H1 (cell line): ENCODE measurements around the gene GOLGB1. TPM values are rescaled to one million over a fixed set of nuclear protein-coding genes. Genes with fewer than 3 reads are reported as not detected.

ENCODE experiments used
- CTCF ChIA-PET: fragments of 300-600 bp; sonication (Branson Sonifier 250); formaldehyde crosslinking; loops from one replicate; lab custom pipeline; 2021; ENCODE audit not compliant: partially characterized antibody; lab: Charles Lee
- POLR2A ChIA-PET: fragments of 300-600 bp; sonication (Branson Sonifier 250); formaldehyde crosslinking; loops from one replicate; lab custom pipeline; 2021; ENCODE audit warnings: inconsistent platforms; ENCODE audit not compliant: partially characterized antibody; lab: Charles Lee
- DNase-seq, 2 experiments: peaks; one replicate each; pipeline versions ENCODE4 v3.0.0 to v3.0.0-alpha.2; 2010 to 2022; ENCODE audit warnings: low spot score in 2 of 2, low read depth in 1 of 2, mixed read lengths in 1 of 2
- FAIRE-seq: peaks from 2 replicates; lab custom pipeline; 2011; peaks lifted over from hg19 to GRCh38; lab: Jason Lieb, UNC
- H2AFZ ChIP-seq: 2 replicates; pipeline ENCODE4 v1.8.1; 2012; ENCODE audit warnings: low read length, inconsistent platforms
- H2AK5ac ChIP-seq: 2 replicates; pipeline ENCODE4 v1.6.1; 2013; ENCODE audit warnings: low read depth, low read length
- H2BK120ac ChIP-seq: replicated peaks from 2 replicates; pipeline ENCODE3; 2013; ENCODE audit warnings: low read depth, low read length, inconsistent platforms
- H2BK12ac ChIP-seq: 2 replicates; pipeline ENCODE4 v1.6.1; 2013; ENCODE audit warnings: low read depth, low read length
- H2BK15ac ChIP-seq: 2 replicates; pipeline ENCODE4 v1.6.1; 2013; ENCODE audit warnings: low read length
- H2BK20ac ChIP-seq: 2 replicates; pipeline ENCODE4 v1.6.1; 2013; ENCODE audit warnings: low read length
- H2BK5ac ChIP-seq: 2 replicates; pipeline ENCODE4 v1.6.1; 2013; ENCODE audit warnings: low read depth, low read length
- H3K14ac ChIP-seq: 2 replicates; pipeline ENCODE4 v1.6.1; 2013; ENCODE audit warnings: inconsistent platforms; ENCODE audit not compliant: insufficient read length
- H3K18ac ChIP-seq: 2 replicates; pipeline ENCODE4 v1.6.1; 2013; ENCODE audit warnings: low read length; ENCODE audit errors: extremely low read depth
- H3K23ac ChIP-seq: 2 replicates; pipeline ENCODE4 v1.6.1; 2013; ENCODE audit warnings: inconsistent platforms; ENCODE audit not compliant: insufficient read length
- H3K23me2 ChIP-seq: 2 replicates; pipeline ENCODE4 v1.6.1; 2013; ENCODE audit warnings: low read depth, low read length
- H3K27ac ChIP-seq: 2 replicates; pipeline ENCODE4 v1.6.1; 2011; ENCODE audit warnings: low read depth, low read length, inconsistent platforms
- H3K27me3 ChIP-seq, 4 experiments: replicated peaks in 1 of 4; 1 replicate in 1 of 4; 2 replicates in 3 of 4; pipeline versions ENCODE4 v1.6.1 to v1.8.1; 2011 to 2013; ENCODE audit warnings: low read length in 3 of 4, mild to moderate bottlenecking in 3 of 4, inconsistent platforms in 2 of 4, mixed read lengths in 2 of 4, moderate library complexity in 1 of 4; ENCODE audit not compliant: control insufficient read depth in 3 of 4, insufficient read depth in 3 of 4; ENCODE audit errors: extremely low read depth in 1 of 4
- H3K36me3 ChIP-seq, 4 experiments: 2 replicates each; pipeline versions ENCODE4 v1.6.1 to v1.8.1; 2011 to 2013; ENCODE audit warnings: mild to moderate bottlenecking in 4 of 4, low read length in 3 of 4, moderate library complexity in 2 of 4, control low read depth in 1 of 4, inconsistent platforms in 1 of 4; ENCODE audit not compliant: insufficient read depth in 4 of 4, control insufficient read depth in 2 of 4
- H3K4ac ChIP-seq: replicated peaks from 2 replicates; pipeline ENCODE3; 2013; ENCODE audit warnings: low read length, low read depth, mixed read lengths, inconsistent platforms; ENCODE audit not compliant: insufficient read length
- H3K4me1 ChIP-seq, 4 experiments: replicated peaks in 1 of 4; 1 replicate in 1 of 4; 2 replicates in 3 of 4; pipeline versions ENCODE4 v1.6.1 to v1.8.1; 2011 to 2013; ENCODE audit warnings: low read length in 3 of 4, inconsistent platforms in 2 of 4, mixed read lengths in 1 of 4; ENCODE audit not compliant: insufficient read depth in 4 of 4, control insufficient read depth in 3 of 4
- H3K4me2 ChIP-seq, 2 experiments: 2 replicates each; pipeline versions ENCODE4 v1.6.1 to v1.8.1; 2011 to 2013; ENCODE audit warnings: low read depth in 2 of 2, low read length in 2 of 2, control low read depth in 1 of 2, inconsistent platforms in 1 of 2, mild to moderate bottlenecking in 1 of 2; ENCODE audit not compliant: insufficient read depth in 1 of 2
- H3K4me3 ChIP-seq, 4 experiments: fragments of 200-600, 300-600 bp in 1 of 4; sonication (generic), shearing (Covaris generic), sonication (Bioruptor Twin) in 1 of 4; 2 replicates each; pipeline versions ENCODE4 v1.5.1 to v1.8.1; 2011 to 2016; ENCODE audit warnings: low read length in 4 of 4, low read depth in 3 of 4, control low read depth in 2 of 4, inconsistent platforms in 2 of 4, mild to moderate bottlenecking in 2 of 4, mixed read lengths in 1 of 4, moderate library complexity in 1 of 4; ENCODE audit not compliant: insufficient read depth in 2 of 4; ENCODE audit errors: extremely low read depth in 1 of 4
- H3K56ac ChIP-seq: replicated peaks from 2 replicates; pipeline ENCODE3; 2013; ENCODE audit warnings: low read depth, mild to moderate bottlenecking, mixed read lengths, low read length, inconsistent platforms; ENCODE audit not compliant: insufficient read length
- H3K79me1 ChIP-seq: 2 replicates; pipeline ENCODE4 v1.6.1; 2013; ENCODE audit warnings: low read depth, low read length, control low read depth
- H3K79me2 ChIP-seq, 2 experiments: 2 replicates each; pipeline versions ENCODE4 v1.6.1 to v1.8.1; 2012 to 2013; ENCODE audit warnings: low read length in 2 of 2, mild to moderate bottlenecking in 2 of 2, inconsistent platforms in 1 of 2; ENCODE audit not compliant: insufficient read depth in 2 of 2, control insufficient read depth in 1 of 2
- H3K9ac ChIP-seq, 4 experiments: replicated peaks in 1 of 4; 1 replicate in 1 of 4; 2 replicates in 3 of 4; pipeline versions ENCODE4 v1.6.1 to v1.8.1; 2011 to 2013; ENCODE audit warnings: low read depth in 3 of 4, low read length in 3 of 4, control low read depth in 2 of 4, mild to moderate bottlenecking in 2 of 4, moderate library complexity in 2 of 4, inconsistent platforms in 1 of 4; ENCODE audit errors: extremely low read depth in 1 of 4
- H3K9me3 ChIP-seq, 2 experiments: 2 replicates each; pipeline versions ENCODE4 v1.6.1 to v1.8.1; 2012 to 2013; ENCODE audit warnings: mild to moderate bottlenecking in 2 of 2, moderate library complexity in 2 of 2, control low read depth in 1 of 2, inconsistent platforms in 1 of 2, low read depth in 1 of 2, low read length in 1 of 2, mixed read lengths in 1 of 2; ENCODE audit not compliant: insufficient read depth in 2 of 2
- H4K20me1 ChIP-seq, 2 experiments: replicated peaks in 1 of 2; 2 replicates each; pipeline versions ENCODE3 to v1.8.1; 2011 to 2013; ENCODE audit warnings: inconsistent platforms in 2 of 2, low read length in 2 of 2, mild to moderate bottlenecking in 1 of 2; ENCODE audit not compliant: insufficient read depth in 2 of 2, control insufficient read depth in 1 of 2
- H4K5ac ChIP-seq: 2 replicates; pipeline ENCODE4 v1.6.1; 2013; ENCODE audit warnings: low read length, low read depth, mixed read lengths, inconsistent platforms; ENCODE audit not compliant: insufficient read length
- H4K8ac ChIP-seq: 2 replicates; pipeline ENCODE4 v1.8.0; 2013; ENCODE audit warnings: mild to moderate bottlenecking, moderate library complexity, low read length, inconsistent platforms; ENCODE audit not compliant: insufficient read depth; ENCODE audit errors: extremely low read depth
- H4K91ac ChIP-seq: replicated peaks from 2 replicates; pipeline ENCODE3; 2013; ENCODE audit warnings: low read length, mixed read lengths, inconsistent platforms; ENCODE audit not compliant: insufficient read length
- CEBPB ChIP-seq: IDR thresholded peaks from 2 replicates; pipeline ENCODE4 v1.6.1; 2012; ENCODE audit warnings: low read depth, low read length
- CREB1 ChIP-seq: IDR thresholded peaks from 2 replicates; pipeline ENCODE4 v1.6.1; 2012; ENCODE audit warnings: inconsistent platforms
- E2F6 ChIP-seq: IDR thresholded peaks from 2 replicates; pipeline ENCODE4 v1.6.1; 2012; ENCODE audit warnings: inconsistent platforms
- EP300 ChIP-seq, 2 experiments: IDR thresholded peaks; 1 replicate in 1 of 2; 2 replicates in 1 of 2; pipeline ENCODE4 v1.6.1; 2011 to 2012; ENCODE audit warnings: low read depth in 2 of 2, low read length in 2 of 2, mild to moderate bottlenecking in 2 of 2, borderline replicate concordance in 1 of 2, inconsistent platforms in 1 of 2, moderate library complexity in 1 of 2
- EZH2 ChIP-seq: fragments of 200-600 bp; sonication (generic); IDR thresholded peaks from 2 replicates; pipeline ENCODE4 v1.7.1; 2012; ENCODE audit warnings: low read depth, mild to moderate bottlenecking, moderate library complexity, low read length, inconsistent platforms; ENCODE audit not compliant: severe bottlenecking
- HDAC2 ChIP-seq, 2 experiments: fragments of 300-600 bp in 1 of 2; sonication (generic) in 1 of 2; IDR thresholded peaks; 2 replicates each; pipeline ENCODE4 v1.6.1; 2011 to 2012; ENCODE audit warnings: low read depth in 2 of 2, low read length in 2 of 2, mild to moderate bottlenecking in 2 of 2, moderate library complexity in 2 of 2, borderline replicate concordance in 1 of 2, inconsistent platforms in 1 of 2
- POLR2A ChIP-seq, 2 experiments: IDR thresholded peaks; 1 replicate in 1 of 2; 2 replicates in 1 of 2; pipeline ENCODE4 v1.6.1; 2011; ENCODE audit warnings: low read depth in 2 of 2, low read length in 2 of 2, mild to moderate bottlenecking in 2 of 2; ENCODE audit errors: control extremely low read depth in 1 of 2
- POLR2AphosphoS5 ChIP-seq: IDR thresholded peaks from 2 replicates; pipeline ENCODE4 v1.6.1; 2011; ENCODE audit warnings: low read depth, low read length
- RNF2 ChIP-seq: fragments of 200-900, 300-1000 bp; sonication (generic); IDR thresholded peaks from 2 replicates; pipeline ENCODE4 v1.7.1; 2016; ENCODE audit warnings: borderline replicate concordance, low read depth, mild to moderate bottlenecking, antibody characterized with exemption, low read length; ENCODE audit not compliant: poor library complexity, severe bottlenecking; ENCODE audit errors: missing control alignments
- RXRA ChIP-seq: IDR thresholded peaks from 2 replicates; pipeline ENCODE4 v1.6.1; 2011; ENCODE audit warnings: low read depth, mild to moderate bottlenecking, low read length, moderate library complexity; ENCODE audit not compliant: insufficient read depth
- TAF7 ChIP-seq: optimal IDR thresholded peaks from 2 replicates; pipeline ENCODE3; 2011; ENCODE audit warnings: low read depth, mild to moderate bottlenecking, inconsistent platforms, low read length, moderate library complexity, borderline replicate concordance
- TBP ChIP-seq: IDR thresholded peaks from 2 replicates; pipeline ENCODE4 v1.6.1; 2011; ENCODE audit warnings: low read depth, low read length, improper control_type of control experiment
- ZNF274 ChIP-seq: IDR thresholded peaks from 2 replicates; pipeline ENCODE4 v1.7.0; 2012; ENCODE audit warnings: low read length, borderline replicate concordance; ENCODE audit errors: extremely low read depth
- WGBS, 2 experiments: shearing (Covaris generic) in 1 of 2; methylation state at CpG; one replicate each; pipeline versions ENCODE4 v1.1.6 to v1.1.7; 2013 to 2015; ENCODE audit warnings: low lambda C conversion rate in 2 of 2, mixed read lengths in 2 of 2, inconsistent platforms in 1 of 2, low coverage in 1 of 2, missing lambda C conversion rate in 1 of 2; ENCODE audit not compliant: insufficient replicate concordance in 2 of 2, insufficient coverage in 1 of 2, insufficient read length in 1 of 2; ENCODE audit errors: extremely low coverage in 1 of 2, missing lambda C conversion rate in 1 of 2; 5-methylcytosine and 5-hydroxymethylcytosine counted together
- polyA plus RNA-seq, 7 experiments: library from polyadenylated mRNA; depleted of rRNA in 3 of 7; stranded (reverse) in 5 of 7; unstranded in 2 of 7; fragments of >200 nt in 5 of 7; fragments of 200-250 nt in 2 of 7; gene quantifications; 1 replicate in 5 of 7; 2 replicates in 1 of 7; 4 replicates in 1 of 7; pipeline versions ENCODE4 v1.2.1 to v1.2.3, GENCODE V29; 2011 to 2013; ENCODE audit warnings: missing spikeins in 2 of 7, mixed read lengths in 2 of 7
- total RNA-seq: library from RNA; stranded (reverse); fragmentation: NEBNext Ultra II Directional; extraction: Animal tissue kit (Norgen Biotek cat#: 25700); gene quantifications from 2 replicates; pipeline ENCODE4 v1.2.1, GENCODE V29; 2021

Gene GOLGB1
- total and polyA plus RNA-seq, 2 of the 8 experiments (the other 6 are each of a cell fraction or from before 2014, with no cell fraction given), result 5.9 to 28.5 TPM

GRCh38 chr3:121627622-121628021 lies 121.9 kb downstream of the GOLGB1 start:
- no peak overlapping the region for H3K9ac ChIP-seq
- H3K79me1 ChIP-seq, result no peaks in the 10 kb centered on the region
- no peak overlapping the region for H3K4me2 ChIP-seq
- H4K5ac ChIP-seq, result no peak overlapping the region
- H3K18ac ChIP-seq, result no peak overlapping the region
- no peak overlapping the region for H2BK15ac ChIP-seq
- ChIA-PET CTCF (no interaction called here), POLR2A (interaction anchor here (0.6 to 1.0 kb wide), 2 partner anchors 32 to 34 kb away, joined by 3 to 4 read pairs; partner anchors contain the start of gene FBXO40)
- H2AK5ac ChIP-seq, result no peak overlapping the region
- no peak overlapping the region for H3K23ac ChIP-seq
- no peaks in the 10 kb centered on the region for H3K23me2 ChIP-seq
- peaks cover 0 to 4% (median 0%) of the 10 kb centered on the region in 4 experiments; a peak in 2 of 7 replicates for H3K4me1 ChIP-seq
- H3K27me3 ChIP-seq, result no peaks in the 10 kb centered on the region
- no peak overlapping the region for H2BK20ac ChIP-seq
- H3K4ac ChIP-seq, result no peak overlapping the region
- H3K36me3 ChIP-seq, result no peaks in the 10 kb centered on the region
- no peaks in the 10 kb centered on the region for H4K20me1 ChIP-seq
- no peak overlapping the region for H3K56ac ChIP-seq
- H3K9me3 ChIP-seq, result no peaks in the 10 kb centered on the region
- no peak overlapping the region for H4K8ac ChIP-seq
- FAIRE-seq (no peak), DNase-seq (no peak)
- H3K27ac ChIP-seq, result no peak overlapping the region
- H4K91ac ChIP-seq, result no peak overlapping the region
- H3K79me2 ChIP-seq, result no peaks in the 10 kb centered on the region
- H3K14ac ChIP-seq, result no peak overlapping the region
- no peak overlapping the region for H2AFZ ChIP-seq
- H2BK120ac ChIP-seq, result no peak overlapping the region
- H3K4me3 ChIP-seq, result no peak overlapping the region
- H2BK5ac ChIP-seq, result no peak overlapping the region
- H2BK12ac ChIP-seq, result no peak overlapping the region
- 57% methylated on average over 3 of the region's 3 CpGs; no CpG with 5 or more reads in 1 of the 2 experiments for WGBS, 2 experiments
- TF ChIP-seq TAF7, result no peak
- TF ChIP-seq TBP, result no peak
- no peak for TF ChIP-seq CEBPB
- TF ChIP-seq RNF2, result no peak
- no peak for TF ChIP-seq EP300 (IDR thresholded peaks at IDR 0.05; ENCODE audit: borderline replicate concordance in 1 of 2, low read depth in 2 of 2, low read length in 2 of 2)
- TF ChIP-seq POLR2A (IDR thresholded peaks at IDR 0.05; ENCODE audit: control extremely low read depth in 1 of 2, low read depth in 2 of 2, low read length in 2 of 2), result no peak
- TF ChIP-seq EZH2, result no peak
- no peak for TF ChIP-seq RXRA
- no peak for TF ChIP-seq POLR2AphosphoS5
- no peak for TF ChIP-seq E2F6
- no peak for TF ChIP-seq HDAC2 (IDR thresholded peaks at IDR 0.05; ENCODE audit: borderline replicate concordance in 1 of 2, low read depth in 2 of 2, low read length in 2 of 2)
- no peak for TF ChIP-seq ZNF274
- no peak for TF ChIP-seq CREB1
